ENCODE results near the gene CMPK1.

DNA sequence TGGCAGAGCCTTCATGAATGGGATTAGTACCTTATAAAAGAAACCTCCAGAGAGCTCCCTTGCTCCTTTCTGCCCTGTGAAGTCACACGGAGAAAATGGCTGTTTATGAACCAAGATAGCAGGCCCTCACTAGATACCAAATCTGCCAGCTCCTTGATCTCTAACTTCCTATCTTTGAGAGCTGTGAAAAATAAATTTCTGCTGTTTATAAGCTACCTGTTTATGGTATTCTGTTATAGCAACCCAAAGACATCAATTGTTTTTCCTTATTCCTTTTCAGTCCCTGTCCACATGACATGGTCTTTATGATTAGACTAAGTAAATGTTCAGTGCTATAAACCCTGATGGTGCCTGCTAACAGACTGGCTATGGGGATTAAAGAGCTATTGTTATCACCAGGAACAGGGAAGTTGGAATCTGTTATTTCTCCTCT is 10.0 kb upstream of the CMPK1 start:
- TF ChIP-seq, protein P1, sequence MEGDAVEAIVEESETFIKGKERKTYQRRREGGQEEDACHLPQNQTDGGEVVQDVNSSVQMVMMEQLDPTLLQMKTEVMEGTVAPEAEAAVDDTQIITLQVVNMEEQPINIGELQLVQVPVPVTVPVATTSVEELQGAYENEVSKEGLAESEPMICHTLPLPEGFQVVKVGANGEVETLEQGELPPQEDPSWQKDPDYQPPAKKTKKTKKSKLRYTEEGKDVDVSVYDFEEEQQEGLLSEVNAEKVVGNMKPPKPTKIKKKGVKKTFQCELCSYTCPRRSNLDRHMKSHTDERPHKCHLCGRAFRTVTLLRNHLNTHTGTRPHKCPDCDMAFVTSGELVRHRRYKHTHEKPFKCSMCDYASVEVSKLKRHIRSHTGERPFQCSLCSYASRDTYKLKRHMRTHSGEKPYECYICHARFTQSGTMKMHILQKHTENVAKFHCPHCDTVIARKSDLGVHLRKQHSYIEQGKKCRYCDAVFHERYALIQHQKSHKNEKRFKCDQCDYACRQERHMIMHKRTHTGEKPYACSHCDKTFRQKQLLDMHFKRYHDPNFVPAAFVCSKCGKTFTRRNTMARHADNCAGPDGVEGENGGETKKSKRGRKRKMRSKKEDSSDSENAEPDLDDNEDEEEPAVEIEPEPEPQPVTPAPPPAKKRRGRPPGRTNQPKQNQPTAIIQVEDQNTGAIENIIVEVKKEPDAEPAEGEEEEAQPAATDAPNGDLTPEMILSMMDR (IDR thresholded peaks at IDR 0.05), result no peak
- peak in 1 of 3 donors; percentile 60 for TF ChIP-seq POLR2AphosphoS5 (IDR thresholded peaks at IDR 0.05)
